ENCODE data around the gene ATPAF1. TPM values are rescaled to one million over a fixed set of nuclear protein-coding genes. Genes with fewer than 3 reads are reported as not detected.
"Not testable (repeated sequence)": the region's sequence is repeated elsewhere in the genome, so short reads cannot be mapped to it uniquely, and the experiment has no call there.

Gene ATPAF1
- total and polyA plus RNA-seq, 9 of the 15 experiments (the other 6 are each of a cell fraction or from before 2014, with no cell fraction given), result 6.3 to 56.2 (median 27.4) TPM

DNA sequence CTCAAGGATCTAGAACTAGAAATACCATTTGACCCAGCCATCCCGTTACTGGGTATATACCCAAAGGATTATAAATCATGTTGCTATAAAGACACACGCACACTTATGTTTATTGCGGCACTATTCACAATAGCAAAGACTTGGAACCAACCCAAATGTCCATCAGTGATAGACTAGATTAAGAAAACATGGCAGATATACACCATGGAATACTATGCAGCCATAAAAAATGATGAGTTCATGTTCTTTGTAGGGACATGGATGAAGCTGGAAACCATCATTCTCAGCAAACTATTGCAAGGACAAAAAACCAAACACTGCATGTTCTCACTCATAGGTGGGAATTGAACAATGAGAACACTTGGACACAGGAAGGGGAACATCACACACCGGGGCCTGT, 26.5 kb upstream of the ATPAF1 start:
- DNase-seq (ENCODE audit: extremely low read depth in 1 of 4, low spot score in 3 of 4); H3K4me1 ChIP-seq (replicated peaks in 1 of 2; ENCODE audit: control insufficient read depth in 2 of 2, insufficient read depth in 2 of 2, low read length in 2 of 2); H3K4me2 ChIP-seq (ENCODE audit: insufficient read depth, low read length); H3K9me1 ChIP-seq (ENCODE audit: control insufficient read depth, insufficient read depth, low read length); BruUV-seq (replicated peaks); H3K9me3 ChIP-seq (replicated peaks; ENCODE audit: control insufficient read depth, insufficient read depth, low read depth, low read length); H3K79me2 ChIP-seq (ENCODE audit: control insufficient read depth, insufficient read depth, low read length); POLR2A ChIA-PET; H3K27ac ChIP-seq (ENCODE audit: extremely low read depth, low read depth, low read length); H2AFZ ChIP-seq (ENCODE audit: low read depth, low read length); ATAC-seq; intact Hi-C loops (cut with micrococcal nuclease); in situ Hi-C loops (cut with MboI); H3K4me3 ChIP-seq; H4K20me1 ChIP-seq (replicated peaks; ENCODE audit: control insufficient read depth, insufficient read depth, low read length); FAIRE-seq; H3K27me3 ChIP-seq (ENCODE audit: control insufficient read depth in 2 of 2, insufficient read depth in 2 of 2, low read length in 2 of 2); CTCF ChIA-PET (ENCODE audit: low intra/inter-chr PET ratio); H3K9ac ChIP-seq (ENCODE audit: insufficient read depth in 1 of 2, low read depth in 2 of 2, low read length in 2 of 2): not testable (repeated sequence)
- WGBS (ENCODE audit: insufficient coverage, low coverage, missing lambda C conversion rate), result 89% methylated on average over 3 of the region's 4 CpGs
- peaks cover 80% of the 10 kb centered on the region for H3K36me3 ChIP-seq (ENCODE audit: control insufficient read depth, insufficient read depth, low read length)
- peak; percentile 60 for TF ChIP-seq ZNF146 (CRISPR knock-in tag; IDR thresholded peaks at IDR 0.05; ENCODE audit: unreplicated experiment)

DNA sequence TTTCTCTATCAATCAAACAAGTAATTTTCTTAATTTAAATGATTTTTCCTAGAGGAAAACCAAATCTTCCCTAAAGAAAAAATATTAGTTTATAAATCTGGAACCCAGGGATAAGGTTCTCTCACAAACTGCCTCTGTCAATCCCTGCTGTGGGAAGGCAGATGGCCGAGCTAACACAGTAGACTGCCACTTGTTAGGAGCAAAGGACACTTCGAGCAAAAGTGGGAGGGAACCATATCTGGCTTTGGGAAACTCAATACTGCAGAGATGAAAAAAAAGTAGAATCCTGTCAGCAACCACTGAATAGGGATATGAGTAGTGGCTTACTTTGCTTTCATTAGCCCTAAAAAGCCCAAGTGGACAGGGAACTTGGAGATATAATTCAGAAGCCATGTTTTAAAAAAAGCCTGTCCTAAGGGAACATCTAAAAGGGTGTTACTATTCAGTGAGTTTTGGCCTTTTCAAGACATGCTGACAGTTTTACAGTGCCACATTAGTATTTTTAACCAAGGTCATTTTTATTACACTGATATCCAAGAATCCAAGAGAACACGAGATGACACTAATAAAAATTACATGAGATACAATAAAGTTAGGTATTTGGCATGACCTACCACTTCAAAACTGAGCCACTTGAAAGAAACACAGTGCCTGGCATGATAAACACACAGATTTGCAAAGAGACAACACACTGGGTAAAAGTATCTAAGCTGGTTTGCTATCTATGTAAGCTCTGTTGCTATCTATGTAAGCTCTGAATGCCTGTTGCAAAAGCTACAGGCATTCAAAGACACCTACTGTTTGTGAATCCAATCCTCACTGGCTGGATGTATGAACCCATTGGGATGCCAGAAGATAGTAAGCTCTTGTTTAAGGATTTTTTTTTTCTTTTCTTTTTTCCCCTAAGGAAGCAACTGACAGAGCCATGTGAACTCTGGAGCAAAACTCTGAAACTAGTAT, 24.9 kb upstream of the ATPAF1 start:
- Histone ChIP-seq H3K9me3 (replicated peaks; ENCODE audit: control insufficient read depth, insufficient read depth, low read depth, low read length) (no peaks in the 10 kb centered on the region), H4K20me1 (replicated peaks; ENCODE audit: control insufficient read depth, insufficient read depth, low read length) (no peaks in the 10 kb centered on the region), H3K4me1 (replicated peaks in 1 of 2; ENCODE audit: control insufficient read depth in 2 of 2, insufficient read depth in 2 of 2, low read length in 2 of 2) (no peaks in the 10 kb centered on the region), H3K36me3 (ENCODE audit: control insufficient read depth, insufficient read depth, low read length) (peaks cover 80% of the 10 kb centered on the region), H2AFZ (ENCODE audit: low read depth, low read length) (no peak overlapping the region), H3K4me3 (no peak overlapping the region), H3K27me3 (ENCODE audit: control insufficient read depth in 2 of 2, insufficient read depth in 2 of 2, low read length in 2 of 2) (no peaks in the 10 kb centered on the region), H3K4me2 (ENCODE audit: insufficient read depth, low read length) (no peak overlapping the region), H3K9me1 (ENCODE audit: control insufficient read depth, insufficient read depth, low read length) (no peaks in the 10 kb centered on the region), H3K79me2 (ENCODE audit: control insufficient read depth, insufficient read depth, low read length) (no peaks in the 10 kb centered on the region), H3K27ac (ENCODE audit: extremely low read depth, low read depth, low read length) (no peak overlapping the region), H3K9ac (ENCODE audit: insufficient read depth in 1 of 2, low read depth in 2 of 2, low read length in 2 of 2) (no peak overlapping the region)
- in situ Hi-C loops (cut with MboI), result no loop called here
- POLR2A ChIA-PET, result no interaction called here
- ATAC-seq, result no peak
- WGBS (ENCODE audit: insufficient coverage, low coverage, missing lambda C conversion rate), result 47% methylated on average over 3 of the region's 3 CpGs
- FAIRE-seq, result no peak
- no peak for DNase-seq (ENCODE audit: extremely low read depth in 1 of 4, low spot score in 3 of 4)
- intact Hi-C loops (cut with micrococcal nuclease), result no loop called here
- TF ChIP-seq, protein P1, sequence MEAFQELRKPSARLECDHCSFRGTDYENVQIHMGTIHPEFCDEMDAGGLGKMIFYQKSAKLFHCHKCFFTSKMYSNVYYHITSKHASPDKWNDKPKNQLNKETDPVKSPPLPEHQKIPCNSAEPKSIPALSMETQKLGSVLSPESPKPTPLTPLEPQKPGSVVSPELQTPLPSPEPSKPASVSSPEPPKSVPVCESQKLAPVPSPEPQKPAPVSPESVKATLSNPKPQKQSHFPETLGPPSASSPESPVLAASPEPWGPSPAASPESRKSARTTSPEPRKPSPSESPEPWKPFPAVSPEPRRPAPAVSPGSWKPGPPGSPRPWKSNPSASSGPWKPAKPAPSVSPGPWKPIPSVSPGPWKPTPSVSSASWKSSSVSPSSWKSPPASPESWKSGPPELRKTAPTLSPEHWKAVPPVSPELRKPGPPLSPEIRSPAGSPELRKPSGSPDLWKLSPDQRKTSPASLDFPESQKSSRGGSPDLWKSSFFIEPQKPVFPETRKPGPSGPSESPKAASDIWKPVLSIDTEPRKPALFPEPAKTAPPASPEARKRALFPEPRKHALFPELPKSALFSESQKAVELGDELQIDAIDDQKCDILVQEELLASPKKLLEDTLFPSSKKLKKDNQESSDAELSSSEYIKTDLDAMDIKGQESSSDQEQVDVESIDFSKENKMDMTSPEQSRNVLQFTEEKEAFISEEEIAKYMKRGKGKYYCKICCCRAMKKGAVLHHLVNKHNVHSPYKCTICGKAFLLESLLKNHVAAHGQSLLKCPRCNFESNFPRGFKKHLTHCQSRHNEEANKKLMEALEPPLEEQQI (IDR thresholded peaks at IDR 0.05), result no peak
- CTCF ChIA-PET (ENCODE audit: low intra/inter-chr PET ratio), result no interaction called here
- BruUV-seq (replicated peaks), result no TSS peak

Data from K562 (cell line).